HG02885 (cell line): ENCODE results near the gene SMC4.
"Not testable (repeated sequence)": the region's sequence is repeated elsewhere in the genome, so short reads cannot be mapped to it uniquely, and the experiment has no call there.

Experiments
- ATAC-seq: cut with Tn5 transposase; IDR thresholded peaks from one replicate; pipeline ENCODE4 v1.9.1; 2021; ENCODE audit warnings: mild to moderate bottlenecking; ENCODE audit not compliant: unreplicated experiment, poor library complexity

SMC4 gene

DNA sequence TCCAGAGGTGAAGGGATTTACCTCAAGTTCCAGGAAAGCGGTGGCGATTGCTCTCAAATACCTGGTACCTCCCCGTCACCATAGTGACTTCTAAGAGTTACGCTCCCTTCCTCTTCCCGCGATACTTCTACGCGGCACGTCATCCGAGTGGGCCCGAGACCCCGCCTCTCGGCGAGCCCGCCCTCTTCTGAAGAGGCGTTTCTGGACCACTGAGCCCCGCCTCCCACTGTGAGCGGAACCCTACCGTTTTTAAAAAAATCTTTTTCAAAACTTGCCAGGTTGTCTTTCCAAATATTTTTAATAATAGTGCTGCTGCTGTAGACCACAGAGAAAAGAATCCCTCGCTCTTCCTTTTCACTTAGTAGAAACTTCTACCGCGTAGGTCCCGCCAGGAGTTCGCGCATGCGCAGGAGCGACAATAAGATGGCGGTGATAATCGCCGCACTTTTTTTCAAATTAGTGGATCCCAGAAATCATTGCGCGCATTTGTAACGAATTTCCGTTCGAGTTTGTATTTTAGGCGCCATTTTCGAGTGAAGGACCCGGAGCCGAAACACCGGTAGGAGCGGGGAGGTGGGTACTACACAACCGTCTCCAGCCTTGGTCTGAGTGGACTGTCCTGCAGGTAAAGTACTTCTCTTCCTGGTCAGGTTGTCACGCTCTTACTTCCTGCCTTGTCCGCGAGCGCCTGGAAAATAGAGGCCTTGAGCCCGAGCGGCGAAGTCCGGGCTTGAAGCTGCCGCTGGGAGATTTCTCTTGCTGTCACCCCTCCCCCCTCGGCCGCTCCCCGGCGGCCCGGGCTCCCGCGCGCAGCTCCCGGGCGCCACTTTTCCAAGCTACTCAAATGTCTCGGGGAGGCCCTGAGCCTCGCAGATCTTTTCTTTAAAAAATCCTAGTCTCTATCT is at the start of gene SMC4, which contains the start of gene IFT80:
Gene SMC4, plus strand, starts transcription at position 526 of the 905 bp plus-strand sequence. CDS start 1,177 bp downstream, outside the sequence.
Gene IFT80, minus strand, starts transcription at position 101 of the 905 bp plus-strand sequence. CDS start 14,625 bp downstream, outside the sequence.
- peak; percentile 94 for ATAC-seq

DNA sequence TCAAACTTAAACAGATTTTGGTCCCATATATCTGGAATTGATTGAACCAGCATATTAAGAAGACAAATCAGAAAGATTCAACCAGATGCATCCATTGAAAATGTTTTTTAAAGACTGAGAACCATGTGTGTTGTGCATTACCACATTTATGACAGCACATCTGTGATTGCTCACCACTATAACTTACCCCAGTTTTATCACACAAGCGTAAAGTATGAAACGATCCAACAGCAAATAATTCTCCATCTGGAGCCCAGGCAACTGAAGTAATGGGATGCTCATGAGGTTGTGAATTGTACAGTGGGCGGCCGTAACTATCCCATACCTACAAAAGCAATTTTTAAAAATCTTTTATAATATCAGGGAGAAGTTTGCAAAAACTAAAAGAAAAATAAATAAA is 43.6 kb upstream of the SMC4 start:
- no peak for ATAC-seq

DNA sequence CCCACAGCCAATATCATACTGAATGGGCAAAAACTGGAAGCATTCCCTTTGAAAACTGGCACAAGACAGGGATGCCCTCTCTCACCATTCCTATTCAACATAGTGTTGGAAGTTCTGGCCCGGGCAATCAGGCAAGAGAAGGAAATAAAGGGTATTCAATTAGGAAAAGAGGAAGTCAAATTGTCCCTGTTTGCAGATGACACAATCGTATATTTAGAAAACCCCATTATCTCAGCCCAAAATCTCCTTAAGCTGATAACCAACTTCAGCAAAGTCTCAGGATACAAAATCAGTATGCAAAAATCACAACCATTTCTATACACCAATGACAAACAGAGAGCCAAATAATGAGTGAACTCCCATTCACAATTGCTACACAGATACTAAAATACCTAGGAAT is 36.6 kb upstream of the SMC4 start:
- ATAC-seq = not testable (repeated sequence)

DNA sequence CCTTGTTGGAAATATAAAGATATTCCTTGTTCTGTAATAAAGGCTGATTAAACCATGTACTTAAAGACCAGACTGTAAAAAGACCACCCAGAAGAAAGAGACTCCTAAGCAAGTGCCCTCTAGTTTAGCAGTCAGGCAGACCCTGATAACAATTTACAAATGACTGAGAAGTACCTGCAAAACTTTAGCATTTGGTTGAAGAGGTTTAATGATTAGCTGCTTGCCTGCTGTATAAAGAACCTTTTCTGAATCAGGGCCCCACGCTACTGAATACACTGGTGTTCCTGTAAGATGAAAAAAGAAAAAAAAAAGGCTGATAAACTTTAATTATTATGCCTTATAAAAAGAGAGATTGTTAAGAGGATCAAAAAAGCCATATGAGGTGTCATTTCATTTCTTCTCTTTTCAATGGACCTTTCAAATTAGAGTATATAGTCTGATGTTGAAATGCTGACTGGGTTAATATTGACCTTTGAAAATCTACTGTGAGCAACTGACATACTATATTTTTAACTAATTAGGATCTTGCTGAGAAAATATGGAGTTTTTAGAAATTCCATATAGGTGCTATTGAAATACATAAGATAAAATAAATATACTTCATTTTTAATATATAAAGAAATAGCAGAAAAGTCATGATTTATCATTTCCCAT is 33.5 kb upstream of the SMC4 start:
- no peak for ATAC-seq

DNA sequence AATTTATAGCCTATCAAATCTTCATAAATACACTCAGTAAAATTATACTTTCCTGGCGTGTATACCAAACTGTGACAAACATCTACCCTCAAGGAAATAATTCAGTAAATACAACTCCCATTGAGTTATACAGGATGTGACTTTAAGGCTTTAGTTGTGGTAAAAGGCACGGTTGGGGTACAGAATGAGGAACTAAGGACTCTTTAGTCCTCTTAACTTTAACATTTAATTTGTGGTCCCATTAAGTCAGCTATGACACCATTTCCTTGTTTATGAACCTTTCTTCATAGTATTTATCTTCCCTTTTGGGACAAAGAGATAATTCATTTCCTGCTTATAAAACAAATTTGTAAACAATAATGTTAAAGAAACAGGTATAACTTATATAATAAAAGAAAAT is 30.6 kb upstream of the SMC4 start:
- peak; percentile 67 for ATAC-seq

DNA sequence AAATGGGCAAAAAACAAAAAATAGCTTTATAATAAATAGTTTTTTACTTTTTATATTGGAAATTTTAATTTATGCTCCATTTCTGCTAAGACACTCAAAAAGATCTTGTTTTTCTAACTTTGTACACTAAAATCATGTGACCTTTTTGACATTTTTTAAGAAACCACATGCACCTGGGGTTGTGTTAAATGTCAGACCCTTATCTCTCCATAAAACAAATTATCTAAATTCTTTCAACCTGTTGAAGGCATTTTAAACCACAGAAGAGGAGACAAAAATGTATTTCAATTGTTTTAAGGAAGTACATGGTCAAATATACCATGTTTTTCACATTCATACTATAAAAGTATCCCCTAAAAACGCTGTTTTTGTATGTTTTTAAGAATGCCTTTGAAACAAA is 29.7 kb upstream of the SMC4 start:
- no peak for ATAC-seq

DNA sequence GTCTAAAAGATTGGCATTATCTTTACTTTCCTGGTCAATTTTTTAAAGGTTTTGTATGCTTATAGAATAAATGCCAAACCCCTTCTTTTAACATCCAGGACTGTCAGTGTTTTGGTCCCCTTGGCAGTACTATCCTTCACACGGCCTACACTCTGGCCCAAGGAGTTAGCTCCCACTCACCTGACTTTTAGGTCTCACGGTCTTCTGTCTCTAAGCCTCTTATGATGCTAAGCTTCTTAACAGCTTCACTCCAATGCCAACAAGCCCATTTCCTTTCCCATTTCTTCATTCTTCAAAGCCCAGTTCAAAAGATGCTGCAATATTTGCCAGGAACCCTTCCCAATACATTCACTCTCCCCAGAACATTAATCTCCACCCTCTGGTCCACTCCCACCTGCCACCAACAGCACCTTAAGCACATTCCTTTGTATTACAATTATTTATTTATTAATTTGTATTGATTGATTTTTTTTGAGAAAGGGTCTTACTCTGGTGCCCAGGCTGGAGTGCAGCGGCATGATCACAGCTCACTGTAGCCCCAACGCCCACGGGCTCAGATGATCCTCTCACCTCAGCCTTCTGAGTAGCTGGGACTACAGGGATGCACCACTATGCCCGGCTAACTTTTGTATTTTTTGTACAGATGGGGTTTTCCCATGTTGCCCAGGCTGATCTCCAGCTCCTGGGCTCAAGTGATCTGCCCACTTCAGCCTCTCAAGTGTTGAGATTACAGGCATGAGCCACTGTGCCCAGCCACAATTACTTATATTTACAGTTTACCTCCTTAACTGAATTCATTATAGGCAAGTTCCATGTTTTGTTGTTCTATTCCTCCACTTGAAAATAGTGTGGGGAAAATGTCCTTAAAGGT is 28.2 kb upstream of the SMC4 start:
- ATAC-seq = no peak

DNA sequence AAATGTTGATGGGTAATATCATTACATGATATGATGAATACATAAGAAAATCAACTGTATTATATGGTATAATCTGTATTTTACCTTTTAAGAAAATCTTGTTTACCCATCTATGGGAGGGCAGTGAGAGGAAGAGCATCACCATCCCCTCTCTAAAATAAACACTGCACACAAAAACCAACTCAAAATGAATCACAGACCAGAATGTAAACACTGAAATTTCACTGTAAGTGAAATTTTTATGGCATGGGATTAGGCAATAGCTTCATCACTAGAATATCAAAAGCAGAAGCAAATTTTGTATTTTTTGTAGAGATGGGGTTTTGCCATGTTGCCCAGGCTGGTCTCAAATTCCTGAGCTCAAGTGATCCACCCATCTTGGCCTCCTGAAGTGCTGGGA is 26.7 kb upstream of the SMC4 start:
- ATAC-seq = no peak

DNA sequence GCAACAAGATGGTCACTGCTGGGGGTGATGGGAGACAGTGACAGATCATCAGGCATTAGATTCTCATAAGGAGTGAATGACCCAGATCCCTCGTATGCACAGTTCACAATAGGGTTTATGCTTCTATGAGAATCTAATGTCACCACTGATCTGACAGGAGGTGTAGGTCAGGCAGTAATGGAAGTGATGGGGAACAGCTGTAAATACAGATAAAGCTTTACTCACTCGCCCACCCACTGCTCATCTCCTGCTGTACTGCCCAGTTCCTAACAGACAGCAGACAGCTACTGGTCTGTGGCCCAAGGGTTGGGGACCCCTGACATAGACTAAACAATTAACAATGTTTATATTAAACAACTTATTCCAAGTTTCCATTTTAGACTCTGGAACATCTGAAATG is 25.8 kb upstream of the SMC4 start:
- no peak for ATAC-seq

- no peak for ATAC-seq
Measured at GRCh38 chr3:160374472-160374871, 25.0 kb upstream of the SMC4 start.

DNA sequence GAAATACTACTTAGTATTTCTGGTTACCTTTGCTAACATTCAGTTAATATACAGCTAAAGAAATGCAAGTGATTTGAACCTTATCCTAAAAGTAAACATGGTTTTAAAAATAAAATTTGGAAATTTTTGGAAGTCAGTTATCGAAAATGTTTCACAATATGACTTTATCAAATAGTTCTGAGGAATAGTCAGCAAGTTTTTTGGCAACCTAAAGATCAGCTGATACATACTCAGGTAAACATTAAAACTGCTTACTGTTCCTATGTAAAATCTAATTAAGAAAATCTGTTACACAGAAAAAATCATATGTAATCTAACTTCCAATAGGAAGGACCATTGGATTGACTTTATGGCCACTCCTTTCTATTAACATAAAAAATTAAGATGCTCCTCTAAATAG is 24.5 kb upstream of the SMC4 start:
- no peak for ATAC-seq

GRCh38 chr3:160376681-160377080 is 22.8 kb upstream of the SMC4 start:
- no peak for ATAC-seq

GRCh38 chr3:160378331-160379109 is 20.9 kb upstream of the SMC4 start:
- ATAC-seq = no peak

DNA sequence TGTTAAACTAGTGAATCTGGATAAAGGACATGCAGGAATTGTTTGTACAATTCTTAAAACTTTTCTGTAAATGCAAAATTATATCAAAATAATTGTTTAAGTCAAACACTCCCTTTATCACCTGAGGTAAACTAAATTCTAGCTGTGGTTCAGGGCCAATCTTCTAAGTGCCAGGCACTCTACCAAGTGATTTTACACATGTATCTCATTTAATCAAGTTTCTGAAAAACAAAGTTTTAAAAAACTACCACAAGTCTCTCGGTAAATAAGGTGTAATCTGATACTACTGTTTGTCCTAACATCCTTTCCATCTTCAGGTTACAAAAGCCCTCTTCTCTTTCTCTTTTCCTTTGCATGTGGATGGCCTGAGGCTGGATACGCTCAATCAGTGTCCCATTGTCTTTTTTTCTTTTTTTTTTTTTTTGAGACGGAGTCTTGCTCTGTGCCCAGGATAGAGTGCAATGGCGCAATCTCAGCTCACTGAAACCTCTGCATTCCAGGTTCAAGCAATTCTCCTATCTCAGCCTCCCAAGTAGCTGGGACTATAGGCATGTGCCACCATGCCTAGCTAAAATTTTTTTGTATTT is 19.7 kb upstream of the SMC4 start:
- no peak for ATAC-seq

GRCh38 chr3:160381470-160381869 is 18.0 kb upstream of the SMC4 start:
- ATAC-seq = no peak

- no peak for ATAC-seq
Measured at GRCh38 chr3:160384639-160385318, 14.7 kb upstream of the SMC4 start.

GRCh38 chr3:160390565-160391138 is 8.8 kb upstream of the SMC4 start:
- no peak for ATAC-seq

DNA sequence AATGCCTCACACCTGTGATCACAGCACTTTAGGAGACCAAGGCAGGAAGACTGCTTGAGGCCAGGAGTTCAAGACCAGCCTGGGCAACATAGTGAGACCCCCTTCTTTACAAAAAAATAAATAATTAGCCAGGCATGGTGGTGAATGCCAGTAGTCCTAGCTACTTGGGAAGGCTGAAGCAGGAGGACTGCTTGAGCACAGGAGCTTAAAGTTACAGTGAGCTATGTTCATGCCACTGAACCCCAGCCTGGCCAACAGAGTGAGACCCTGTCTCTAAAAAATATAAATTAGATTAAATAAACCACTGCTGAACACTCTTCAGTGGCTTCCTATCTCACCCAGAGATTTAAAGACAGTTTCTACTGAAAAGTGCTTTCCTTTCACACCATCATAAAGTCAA is 6.7 kb upstream of the SMC4 start:
- no peak for ATAC-seq
